ENCODE measurements around the gene PTEN. TPM values are rescaled to one million over a fixed set of nuclear protein-coding genes. Genes with fewer than 3 reads are reported as not detected.

Gene PTEN
- polyA plus RNA-seq, 1 experiment = 29.6 TPM

DNA sequence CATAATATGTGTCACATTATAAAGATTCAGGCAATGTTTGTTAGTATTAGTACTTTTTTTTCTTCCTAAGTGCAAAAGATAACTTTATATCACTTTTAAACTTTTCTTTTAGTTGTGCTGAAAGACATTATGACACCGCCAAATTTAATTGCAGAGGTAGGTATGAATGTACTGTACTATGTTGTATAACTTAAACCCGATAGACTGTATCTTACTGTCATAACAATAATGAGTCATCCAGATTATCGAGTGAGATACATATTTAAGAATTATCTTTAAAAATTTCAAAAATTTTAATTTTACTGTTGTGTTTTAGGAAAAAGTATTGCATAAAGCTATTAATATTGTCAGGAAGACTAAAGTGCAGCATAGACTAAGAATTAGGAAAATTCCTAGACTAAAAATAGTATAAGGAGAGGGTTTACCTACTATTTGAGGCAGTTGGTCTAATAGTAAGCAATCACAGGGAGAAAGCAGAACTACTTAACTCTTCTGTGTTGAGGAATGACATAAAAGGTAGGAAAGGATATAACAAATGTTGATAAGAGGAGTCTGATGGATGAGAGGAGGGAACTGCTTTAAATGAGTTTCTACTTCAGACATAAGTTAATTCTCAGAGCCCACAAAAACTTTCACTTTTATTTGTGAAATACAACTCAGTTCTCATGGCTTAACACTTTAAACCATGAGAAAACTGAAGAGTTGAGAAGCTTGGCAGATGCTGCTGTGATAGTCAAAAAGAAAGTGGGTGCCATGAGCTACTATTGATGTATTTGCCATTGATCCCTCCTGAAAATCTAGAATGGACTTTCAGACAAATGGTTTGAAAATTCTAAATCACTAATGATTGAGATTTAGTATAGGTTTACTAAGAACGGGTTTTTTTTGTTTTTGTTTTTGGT is 67.8 kb downstream of the PTEN start:
- ChIA-PET CTCF (interaction anchor here (0.6 kb wide), 1 partner anchor 1015 kb away, joined by 4 read pairs; no protein-coding TSS in a partner anchor), POLR2A (no interaction called here)
- DNase-seq (ENCODE audit: low read depth) = no peak
- TF ChIP-seq, protein P1, sequence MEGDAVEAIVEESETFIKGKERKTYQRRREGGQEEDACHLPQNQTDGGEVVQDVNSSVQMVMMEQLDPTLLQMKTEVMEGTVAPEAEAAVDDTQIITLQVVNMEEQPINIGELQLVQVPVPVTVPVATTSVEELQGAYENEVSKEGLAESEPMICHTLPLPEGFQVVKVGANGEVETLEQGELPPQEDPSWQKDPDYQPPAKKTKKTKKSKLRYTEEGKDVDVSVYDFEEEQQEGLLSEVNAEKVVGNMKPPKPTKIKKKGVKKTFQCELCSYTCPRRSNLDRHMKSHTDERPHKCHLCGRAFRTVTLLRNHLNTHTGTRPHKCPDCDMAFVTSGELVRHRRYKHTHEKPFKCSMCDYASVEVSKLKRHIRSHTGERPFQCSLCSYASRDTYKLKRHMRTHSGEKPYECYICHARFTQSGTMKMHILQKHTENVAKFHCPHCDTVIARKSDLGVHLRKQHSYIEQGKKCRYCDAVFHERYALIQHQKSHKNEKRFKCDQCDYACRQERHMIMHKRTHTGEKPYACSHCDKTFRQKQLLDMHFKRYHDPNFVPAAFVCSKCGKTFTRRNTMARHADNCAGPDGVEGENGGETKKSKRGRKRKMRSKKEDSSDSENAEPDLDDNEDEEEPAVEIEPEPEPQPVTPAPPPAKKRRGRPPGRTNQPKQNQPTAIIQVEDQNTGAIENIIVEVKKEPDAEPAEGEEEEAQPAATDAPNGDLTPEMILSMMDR (IDR thresholded peaks at IDR 0.05; ENCODE audit: insufficient read depth, low read depth, low read length) = no peak
- no peak overlapping the region for H3K4me3 ChIP-seq (ENCODE audit: low read depth, low read length)
- H3K36me3 ChIP-seq (ENCODE audit: control insufficient read depth, insufficient read depth, low read length) = peaks cover 2% of the 10 kb centered on the region; the same call in 1 of the 2 replicates
- no peaks in the 10 kb centered on the region for H3K27me3 ChIP-seq (ENCODE audit: control insufficient read depth, insufficient read depth, low read length)

DNA sequence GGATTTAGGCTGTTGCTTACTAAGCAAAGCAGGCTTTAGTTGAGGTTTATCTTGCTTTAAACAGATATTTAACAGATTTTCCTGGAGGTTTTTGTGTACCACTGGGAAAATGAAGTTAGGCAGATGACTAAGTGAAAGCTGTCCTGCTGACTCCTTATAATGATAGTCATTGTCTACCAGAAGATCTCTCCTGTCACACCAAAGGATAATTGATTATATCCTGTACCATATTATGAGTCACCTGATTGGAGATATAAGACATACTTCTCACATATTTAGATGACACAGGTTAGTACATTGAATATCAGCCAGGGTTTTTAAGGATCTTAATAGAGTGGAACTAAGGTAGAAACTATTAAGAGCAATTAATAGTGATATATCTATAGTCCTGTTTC is 68.4 kb downstream of the PTEN start:
- no peak for DNase-seq (ENCODE audit: low read depth)
- no peaks in the 10 kb centered on the region for H3K27me3 ChIP-seq (ENCODE audit: control insufficient read depth, insufficient read depth, low read length)
- CTCF ChIA-PET = no interaction called here
- H3K4me3 ChIP-seq (ENCODE audit: low read depth, low read length) = no peak overlapping the region
- TF ChIP-seq, protein P1 (IDR thresholded peaks at IDR 0.05; ENCODE audit: insufficient read depth, low read depth, low read length) = no peak
- POLR2A ChIA-PET = no interaction called here
- H3K36me3 ChIP-seq (ENCODE audit: control insufficient read depth, insufficient read depth, low read length) = peaks cover 2% of the 10 kb centered on the region; the same call in 1 of the 2 replicates

DNA sequence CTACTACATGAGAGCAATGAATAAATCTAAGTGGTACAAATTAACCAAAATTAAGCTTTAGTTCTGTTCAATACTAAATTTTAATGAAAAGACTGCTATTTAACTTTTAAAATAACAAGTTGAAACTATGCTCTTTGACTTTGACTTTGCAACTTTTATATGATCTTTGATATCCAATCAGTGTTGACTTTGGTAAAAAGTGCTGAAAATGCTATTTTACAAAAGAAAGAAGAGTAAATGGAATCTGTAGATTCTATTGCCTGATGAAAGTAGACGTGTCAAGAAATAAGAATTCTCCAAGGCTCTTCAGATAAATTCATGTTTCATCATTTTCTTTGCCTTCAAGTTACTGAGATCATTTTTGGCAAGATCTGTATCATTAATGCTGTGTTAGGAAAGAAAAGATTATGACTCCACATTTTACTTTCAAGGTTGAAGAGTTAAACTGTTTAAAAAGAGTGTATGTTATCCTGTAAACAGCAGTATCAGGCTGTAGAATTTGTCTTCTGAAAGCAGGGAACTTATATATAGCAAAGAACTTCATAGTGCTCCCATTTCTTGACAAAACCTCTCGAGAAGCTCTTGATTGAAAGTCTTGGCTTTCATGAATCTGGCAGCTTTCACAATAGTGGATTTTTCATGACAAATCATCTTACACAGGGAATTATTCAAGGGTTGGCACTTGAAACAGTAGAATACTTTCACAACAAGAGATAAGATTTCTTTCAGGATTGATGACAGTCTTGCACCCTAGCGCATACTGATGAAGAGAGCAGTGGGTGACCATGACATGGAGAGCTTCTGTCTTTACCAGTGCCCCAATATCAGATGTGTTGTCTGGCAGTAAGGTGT is 72.1 kb downstream of the PTEN start:
- peaks cover 4% of the 10 kb centered on the region; the same call in 1 of the 2 replicates for H3K36me3 ChIP-seq (ENCODE audit: control insufficient read depth, insufficient read depth, low read length)
- CTCF ChIA-PET = no interaction called here
- POLR2A ChIA-PET = no interaction called here

DNA sequence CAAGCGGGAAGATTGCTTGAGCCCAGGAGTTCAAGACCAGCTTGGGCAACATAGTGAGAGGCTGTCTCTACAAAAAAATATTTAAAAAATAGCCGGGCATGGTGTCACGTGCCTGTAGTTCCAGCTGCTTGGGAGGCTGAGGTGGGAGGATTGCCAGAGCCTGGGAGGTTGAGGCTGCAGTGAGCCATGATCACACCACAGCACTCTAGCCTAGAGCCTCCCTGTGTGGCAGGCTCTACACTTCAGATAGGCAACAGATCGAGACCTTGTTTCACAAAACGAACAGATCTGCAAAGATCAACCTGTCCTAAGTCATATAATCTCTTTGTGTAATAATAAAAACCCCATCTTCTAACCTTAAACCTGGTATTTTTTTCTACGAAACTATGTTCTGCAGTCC is 76.8 kb downstream of the PTEN start:
- POLR2A ChIA-PET = no interaction called here

More for the DNA sequence above, 72.1 kb downstream of the PTEN start:
- TF ChIP-seq, protein P1 (IDR thresholded peaks at IDR 0.05; ENCODE audit: insufficient read depth, low read depth, low read length) = no peak
- no peak for DNase-seq (ENCODE audit: low read depth)
- H3K4me3 ChIP-seq (ENCODE audit: low read depth, low read length) = no peak overlapping the region
- no peaks in the 10 kb centered on the region for H3K27me3 ChIP-seq (ENCODE audit: control insufficient read depth, insufficient read depth, low read length)

More for the DNA sequence above, 76.8 kb downstream of the PTEN start:
- H3K4me3 ChIP-seq (ENCODE audit: low read depth, low read length) = no peak overlapping the region
- no peak for DNase-seq (ENCODE audit: low read depth)
- TF ChIP-seq, protein P1 (IDR thresholded peaks at IDR 0.05; ENCODE audit: insufficient read depth, low read depth, low read length) = no peak
- peaks cover 4% of the 10 kb centered on the region for H3K36me3 ChIP-seq (ENCODE audit: control insufficient read depth, insufficient read depth, low read length)
- CTCF ChIA-PET = interaction anchor here (0.7 to 1.3 kb wide), 3 partner anchors 12 to 642 kb away, joined by 3 to 4 read pairs (median 3); no protein-coding TSS in a partner anchor
- H3K27me3 ChIP-seq (ENCODE audit: control insufficient read depth, insufficient read depth, low read length) = no peaks in the 10 kb centered on the region
